H54 (cell line): ENCODE data around the gene PPM1G.
A peak's percentile ranks its signal among the peaks of the same experiment; 100 is the strongest.
"Not testable (repeated sequence)": the region's sequence is repeated elsewhere in the genome, so short reads cannot be mapped to it uniquely, and the experiment has no call there.

Source experiments
- DNase-seq: peaks from one replicate; pipeline ENCODE4 v3.0.0; 2011; ENCODE audit warnings: low spot score, mixed read lengths; ENCODE audit not compliant: insufficient read length
- FAIRE-seq: peaks from 3 replicates; lab custom pipeline; 2011; peaks lifted over from hg19 to GRCh38; lab: Jason Lieb, UNC
- POLR2A ChIP-seq: IDR thresholded peaks from 2 replicates; pipeline ENCODE4 v1.6.1; 2011; ENCODE audit warnings: low read depth, mild to moderate bottlenecking, low read length

PPM1G gene

GRCh38 chr2:27375513-27376099 is 33.8 kb downstream of the PPM1G start:
- TF ChIP-seq POLR2A: no peak
- DNase-seq: no peak
- FAIRE-seq: no peak

- no peak for FAIRE-seq
- no peak for TF ChIP-seq POLR2A
Observed at GRCh38 chr2:27373567-27373966, 35.8 kb downstream of the PPM1G start.

GRCh38 chr2:27372937-27373336 is 36.5 kb downstream of the PPM1G start:
- TF ChIP-seq POLR2A: no peak
- DNase-seq (no peak), FAIRE-seq (no peak)

More at GRCh38 chr2:27373567-27373966, 35.8 kb downstream of the PPM1G start:
- DNase-seq: no peak

GRCh38 chr2:27370816-27371620 is 38.4 kb downstream of the PPM1G start:
- no peak for FAIRE-seq
- DNase-seq: no peak
- 0 out of 2 replicates have a peak, but pooled peaks have one; percentile 13 for TF ChIP-seq POLR2A

GRCh38 chr2:27370026-27370815 is 39.2 kb downstream of the PPM1G start, which contains the start of the genes EIF2B4 and SNX17:
TSS of gene EIF2B4 (minus strand) at chr2:27370338. CDS start at chr2:27370314, 24 bp downstream.
TSS of gene SNX17 (plus strand) at chr2:27370616. CDS start at chr2:27370744, 128 bp downstream.
- FAIRE-seq (peak; percentile 80), DNase-seq (peak; percentile 88)
- TF ChIP-seq POLR2A: peak; percentile 85

GRCh38 chr2:27369471-27370025 is 39.8 kb downstream of the PPM1G start:
- FAIRE-seq: no peak
- TF ChIP-seq POLR2A: no peak

GRCh38 chr2:27363933-27364332 is 45.5 kb downstream of the PPM1G start:
- FAIRE-seq: no peak
- DNase-seq: no peak
- no peak for TF ChIP-seq POLR2A

More at GRCh38 chr2:27369471-27370025, 39.8 kb downstream of the PPM1G start:
- peak; percentile 81 for DNase-seq

GRCh38 chr2:27362678-27363420 is 46.5 kb downstream of the PPM1G start:
- FAIRE-seq (no peak), DNase-seq (no peak)
- TF ChIP-seq POLR2A: no peak

GRCh38 chr2:27356382-27357181 is 52.8 kb downstream of the PPM1G start, which contains the start of gene GTF3C2:
TSS of gene GTF3C2 (minus strand) at chr2:27356764. CDS start at chr2:27343554, 13,210 bp downstream.
- FAIRE-seq: no peak
- TF ChIP-seq POLR2A: no peak; the same call in none of the 2 replicates
- DNase-seq: peak; percentile 89

- DNase-seq (no peak), FAIRE-seq (no peak)
- peak; percentile 18; the same call in 1 of the 2 replicates for TF ChIP-seq POLR2A
Observed at GRCh38 chr2:27356056-27356381, 53.4 kb downstream of the PPM1G start.

GRCh38 chr2:27354597-27354927 is 54.8 kb downstream of the PPM1G start:
- DNase-seq (no peak), FAIRE-seq (no peak)
- TF ChIP-seq POLR2A: no peak

- no peak for TF ChIP-seq POLR2A
- no peak for DNase-seq
- peak; percentile 27 for FAIRE-seq
Observed at GRCh38 chr2:27353762-27354596, 55.4 kb downstream of the PPM1G start.

- not testable (repeated sequence) for DNase-seq, FAIRE-seq
Observed at GRCh38 chr2:27353386-27353761, 56.0 kb downstream of the PPM1G start.
